HG03039 (cell line): ENCODE measurements around the gene C10orf143.

Experiments used
- ATAC-seq: cut with Tn5 transposase; IDR thresholded peaks from one replicate; pipeline ENCODE4 v1.9.1; 2021; ENCODE audit warnings: mild to moderate bottlenecking, moderate library complexity; ENCODE audit not compliant: unreplicated experiment

The C10orf143 gene

DNA sequence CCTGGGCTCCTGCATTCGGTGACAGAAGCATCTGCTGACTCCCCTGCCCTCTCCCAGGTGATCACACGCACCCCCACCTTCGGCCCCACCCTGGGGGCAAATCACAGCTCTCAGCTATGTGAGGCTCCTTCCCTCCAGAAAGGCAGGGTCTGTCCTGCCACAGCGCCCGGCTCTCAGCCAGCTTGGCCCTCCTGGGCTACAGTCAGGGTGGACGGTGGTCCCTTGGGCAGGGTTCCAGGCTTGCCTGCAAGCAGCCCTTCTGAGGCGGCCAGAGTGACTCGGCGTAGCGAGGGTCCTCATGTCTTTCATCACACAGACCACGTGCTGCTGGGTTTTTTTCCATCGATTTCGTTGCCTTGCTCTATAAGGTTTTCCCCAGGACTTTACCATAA lies 93.0 kb downstream of the C10orf143 start:
- ATAC-seq: no peak

DNA sequence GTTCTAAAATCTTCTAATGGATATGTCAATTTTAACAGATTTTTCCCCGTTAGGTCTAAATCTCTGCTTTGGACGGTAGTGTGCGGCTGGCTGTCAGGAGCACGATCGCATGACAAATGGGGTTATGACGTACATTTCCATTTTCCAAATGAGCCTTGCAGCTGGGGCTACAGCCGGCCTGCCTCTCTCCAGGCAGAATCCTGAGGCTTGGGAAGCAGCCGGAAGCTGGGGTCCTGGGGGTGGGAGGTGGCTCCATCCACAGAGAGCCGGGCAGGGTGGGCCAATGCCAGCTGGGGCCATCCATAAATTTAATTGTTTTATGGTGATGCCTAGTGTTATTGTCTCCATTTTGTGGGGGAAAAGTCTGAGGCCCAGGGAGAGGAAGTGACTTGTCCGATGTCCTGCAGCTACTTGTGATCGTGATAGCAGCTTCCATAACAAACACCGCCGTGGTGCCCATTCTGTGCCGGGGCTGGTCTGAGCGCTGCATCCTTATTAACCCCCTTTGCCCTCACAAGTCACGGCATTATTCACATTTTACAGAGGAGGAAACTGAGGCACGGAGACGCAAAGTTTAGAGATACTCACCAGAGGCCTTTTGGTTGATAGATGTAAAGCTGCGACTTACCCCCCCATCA lies 93.5 kb downstream of the C10orf143 start:
- ATAC-seq: no peak

DNA sequence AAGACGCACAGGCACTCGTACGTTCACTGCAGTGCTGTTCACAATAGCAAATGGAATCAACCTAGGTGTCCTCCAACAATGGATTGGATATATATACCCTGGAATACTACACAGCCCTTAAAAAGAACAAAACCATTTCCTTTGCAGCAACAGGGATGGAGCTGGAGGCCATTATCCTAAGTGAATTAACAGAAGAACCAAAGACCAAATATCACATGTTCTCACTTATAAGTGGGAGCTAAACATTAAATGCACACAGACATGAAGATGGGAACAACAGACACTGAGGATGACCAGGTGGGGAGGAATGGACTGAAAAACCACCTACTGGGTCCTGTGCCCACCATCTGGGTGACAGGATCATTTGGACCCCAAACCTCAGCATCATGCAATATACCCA lies 94.5 kb downstream of the C10orf143 start:
- no peak for ATAC-seq

DNA sequence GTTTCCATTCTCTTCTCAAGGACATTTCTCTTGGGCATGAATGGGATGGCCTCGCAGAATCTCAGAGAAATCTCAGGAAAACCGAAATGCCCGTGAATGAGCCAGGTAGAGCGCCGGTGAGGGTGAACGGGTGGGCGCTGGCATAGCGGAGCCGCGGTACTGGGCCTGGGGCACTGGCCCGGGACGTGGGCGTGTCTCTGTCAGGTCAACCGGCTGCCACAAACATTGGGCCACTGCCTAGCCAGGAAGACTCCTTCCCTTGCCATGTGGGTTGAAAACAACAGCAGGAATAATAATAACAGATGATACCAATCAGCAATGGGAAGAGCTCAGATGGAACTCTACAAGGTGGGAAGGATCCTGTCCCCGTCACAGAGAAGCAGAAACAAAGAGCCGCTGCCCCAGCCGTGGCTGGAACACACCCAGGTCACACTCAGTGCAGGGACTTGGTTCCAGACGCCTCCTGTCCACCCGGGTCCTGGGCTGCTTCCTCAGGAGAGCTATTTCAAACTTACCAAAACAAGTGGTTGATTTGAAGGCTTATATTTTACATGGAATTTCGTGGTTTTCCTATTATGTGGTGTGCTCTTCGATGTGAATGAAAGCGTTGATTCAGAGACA lies 95.4 kb downstream of the C10orf143 start:
- ATAC-seq: no peak

GRCh38 chr10:130014263-130015074 lies 96.2 kb downstream of the C10orf143 start:
- no peak for ATAC-seq
